Spinal cord (tissue), 10 donors: ENCODE measurements around the gene APCDD1. TPM values are rescaled to one million over a fixed set of nuclear protein-coding genes. Genes with fewer than 3 reads are reported as not detected.

Experiments used
- DNase-seq, 6 donors: peaks; one replicate each; pipeline versions ENCODE4 v3.0.0 to v3.0.0-alpha.2; 2013 to 2015; ENCODE audit warnings: low spot score in 6 of 6, low read depth in 4 of 6
- H3K27ac ChIP-seq: one replicate; pipeline ENCODE4 v1.5.1; 2013; ENCODE audit warnings: low read depth, low read length, control low read depth
- H3K27me3 ChIP-seq: one replicate; pipeline ENCODE4 v1.6.1; 2013; ENCODE audit warnings: low read length; ENCODE audit not compliant: control insufficient read depth, insufficient read depth
- H3K36me3 ChIP-seq: one replicate; pipeline ENCODE4 v1.6.1; 2013; ENCODE audit warnings: low read length; ENCODE audit not compliant: control insufficient read depth, insufficient read depth
- H3K4me1 ChIP-seq: one replicate; pipeline ENCODE4 v1.6.1; 2013; ENCODE audit warnings: low read length; ENCODE audit not compliant: control insufficient read depth, insufficient read depth
- H3K4me3 ChIP-seq: one replicate; pipeline ENCODE4 v1.5.1; 2013; ENCODE audit warnings: low read depth, low read length, control low read depth
- H3K9me3 ChIP-seq: one replicate; pipeline ENCODE4 v1.6.1; 2013; ENCODE audit warnings: low read length; ENCODE audit not compliant: control insufficient read depth, insufficient read depth
- WGBS: methylation state at CpG from one replicate; pipeline ENCODE4 v1.1.5; 2013; ENCODE audit warnings: missing lambda C conversion rate; ENCODE audit not compliant: insufficient coverage; 5-methylcytosine and 5-hydroxymethylcytosine counted together
- polyA plus RNA-seq, 2 donors: library from polyadenylated mRNA; unstranded; fragments of 120-200 nt; gene quantifications; one replicate each; pipeline ENCODE4 v1.2.1, GENCODE V29; 2013; ENCODE audit not compliant: insufficient read length in 2 of 2
- total RNA-seq, 2 donors: library from RNA; depleted of rRNA in 1 of 2; stranded (reverse); fragments of 120-200 nt in 1 of 2; fragments of >200 nt in 1 of 2; gene quantifications; one replicate each; pipeline versions ENCODE4 v1.2.3 to v1.2.4, GENCODE V29; 2013 to 2014
- donor health status: healthy.

APCDD1 gene
- total and polyA plus RNA-seq, 4 donors = 91.9 to 431 (median 226) TPM

DNA sequence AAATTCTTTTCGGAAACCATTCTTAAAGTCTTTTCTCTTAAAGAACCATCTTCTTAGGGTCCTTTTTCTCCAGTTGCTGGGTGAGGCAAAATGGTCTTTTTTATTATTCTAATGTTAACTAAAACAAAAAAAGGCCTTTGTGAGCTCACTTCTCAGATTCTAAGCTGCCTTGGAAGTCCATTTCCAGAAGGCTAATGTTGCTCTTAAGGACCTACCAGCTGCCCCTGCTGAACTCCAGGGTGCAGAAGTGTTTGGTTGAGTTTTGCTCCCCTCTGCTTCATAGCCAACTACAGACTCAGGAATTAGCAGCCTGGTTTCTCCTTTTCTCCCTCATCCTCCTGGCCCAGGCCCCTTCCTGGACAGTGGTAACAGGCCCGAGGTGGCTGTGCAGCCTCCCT is 23.4 kb downstream of the APCDD1 start:
- DNase-seq = no peak
- Histone ChIP-seq H3K4me1 (peaks cover 51% of the 10 kb centered on the region), H3K36me3 (peaks cover 48% of the 10 kb centered on the region), H3K4me3 (no peak overlapping the region), H3K27me3 (no peaks in the 10 kb centered on the region), H3K27ac (peak overlapping the region; percentile 40), H3K9me3 (no peaks in the 10 kb centered on the region)
- 92% methylated on average over 1 of the region's 2 CpGs for WGBS

DNA sequence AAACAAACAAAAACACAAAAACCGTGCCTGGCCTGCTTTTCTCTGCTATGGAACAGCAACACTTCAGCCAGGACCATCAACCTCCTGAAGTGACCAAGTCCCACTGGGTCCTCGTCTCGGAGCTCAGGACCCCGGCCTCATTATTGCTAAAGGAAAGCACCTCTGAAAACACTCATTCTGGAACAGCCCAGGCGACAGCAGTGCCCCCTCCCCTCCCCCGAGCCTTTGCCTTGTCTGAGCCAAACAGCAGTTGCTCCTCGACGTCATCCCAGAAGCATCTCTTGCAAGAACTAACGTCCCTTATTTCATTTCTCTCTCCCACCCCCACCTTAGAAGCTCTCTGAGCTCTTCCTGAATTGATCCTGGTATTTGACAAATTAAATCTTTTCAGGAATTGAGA is 27.4 kb downstream of the APCDD1 start:
- H3K4me3 ChIP-seq = no peak overlapping the region
- peaks cover 33% of the 10 kb centered on the region for H3K4me1 ChIP-seq
- 59% methylated on average over 8 of the region's 9 CpGs for WGBS
- no peaks in the 10 kb centered on the region for H3K9me3 ChIP-seq
- peaks cover 52% of the 10 kb centered on the region for H3K36me3 ChIP-seq
- H3K27ac ChIP-seq = peak overlapping the region; percentile 2
- no peak for DNase-seq
- H3K27me3 ChIP-seq = no peaks in the 10 kb centered on the region

GRCh38 chr18:10482363-10482984 is 28.0 kb downstream of the APCDD1 start:
- no peak overlapping the region for H3K27ac ChIP-seq
- no peaks in the 10 kb centered on the region for H3K27me3 ChIP-seq
- peaks cover 56% of the 10 kb centered on the region for H3K36me3 ChIP-seq
- peaks cover 28% of the 10 kb centered on the region for H3K4me1 ChIP-seq
- no peak for DNase-seq
- H3K9me3 ChIP-seq = no peaks in the 10 kb centered on the region
- 96% methylated on average over 9 of the region's 11 CpGs for WGBS
- H3K4me3 ChIP-seq = no peak overlapping the region

DNA sequence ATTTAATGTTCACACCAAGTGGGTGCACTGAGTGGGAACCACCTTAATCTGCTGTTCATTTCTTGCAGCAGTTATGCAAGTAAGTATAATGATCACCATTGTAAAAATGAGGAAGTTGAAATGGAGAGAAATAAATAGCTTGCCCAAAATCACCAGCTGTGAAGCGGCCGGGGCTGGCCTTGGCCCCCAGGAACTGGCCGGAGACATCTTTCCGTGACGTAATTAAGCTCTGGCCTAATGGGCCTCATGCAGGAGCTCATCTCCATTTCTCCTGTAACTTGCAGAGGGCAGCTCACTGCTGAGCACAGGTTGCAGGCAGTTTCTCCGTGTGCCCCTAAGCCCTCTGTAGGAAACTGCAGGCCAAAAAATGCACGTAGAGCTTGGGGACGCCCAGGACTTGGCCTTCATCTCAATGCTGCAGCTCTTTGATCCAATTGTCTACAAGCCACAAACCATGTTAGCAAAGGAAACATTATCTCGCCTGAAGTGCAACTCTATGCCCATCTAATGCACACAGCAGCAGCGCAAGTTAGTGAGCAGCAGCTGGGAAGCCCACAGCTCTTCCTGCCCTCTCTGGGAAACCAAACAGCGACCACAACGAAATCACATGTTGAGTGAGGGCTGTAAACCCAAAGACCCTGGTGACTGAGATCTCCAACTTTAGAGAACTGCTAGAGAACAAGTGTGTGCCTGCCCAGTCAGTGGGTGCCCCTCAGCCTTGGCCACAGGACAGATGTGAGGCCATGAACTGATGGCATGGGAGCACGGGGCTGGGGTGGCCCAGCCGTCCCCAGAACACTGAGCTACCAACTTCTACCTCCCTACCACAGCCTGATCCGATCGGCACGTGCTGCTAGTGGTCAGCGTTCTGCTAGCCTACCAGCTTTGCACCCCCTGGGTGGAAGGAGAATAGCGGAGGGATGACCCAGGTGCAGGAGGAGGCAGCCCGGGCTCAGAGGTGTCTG is 28.8 kb downstream of the APCDD1 start:
- Histone ChIP-seq H3K4me3 (no peak overlapping the region), H3K27ac (no peak overlapping the region), H3K9me3 (no peaks in the 10 kb centered on the region), H3K4me1 (peaks cover 25% of the 10 kb centered on the region), H3K27me3 (no peaks in the 10 kb centered on the region), H3K36me3 (peaks cover 57% of the 10 kb centered on the region)
- DNase-seq = no peak
- 76% methylated on average over 20 of the region's 20 CpGs for WGBS

- no peak overlapping the region for H3K4me3 ChIP-seq
Measured at GRCh38 chr18:10485475-10485874, 31.0 kb downstream of the APCDD1 start.

GRCh38 chr18:10486362-10486761 is 31.9 kb downstream of the APCDD1 start:
- H3K9me3 ChIP-seq = no peaks in the 10 kb centered on the region
- no peak overlapping the region for H3K27ac ChIP-seq
- H3K36me3 ChIP-seq = peaks cover 52% of the 10 kb centered on the region
- H3K27me3 ChIP-seq = no peaks in the 10 kb centered on the region
- WGBS = 63% methylated on average over 2 of the region's 3 CpGs
- H3K4me1 ChIP-seq = peaks cover 24% of the 10 kb centered on the region
- DNase-seq = peak in 1 of 6 donors; percentile 9
- H3K4me3 ChIP-seq = no peak overlapping the region

More at GRCh38 chr18:10485475-10485874, 31.0 kb downstream of the APCDD1 start:
- Histone ChIP-seq H3K9me3 (no peaks in the 10 kb centered on the region), H3K27ac (no peak overlapping the region), H3K27me3 (no peaks in the 10 kb centered on the region), H3K36me3 (peaks cover 56% of the 10 kb centered on the region), H3K4me1 (peaks cover 24% of the 10 kb centered on the region)
- DNase-seq = no peak
- WGBS = 98% methylated on average over 9 of the region's 20 CpGs

- peak overlapping the region; percentile 57 for H3K27ac ChIP-seq
- WGBS = 73% methylated on average over 5 of the region's 6 CpGs
- H3K36me3 ChIP-seq = peaks cover 44% of the 10 kb centered on the region
- H3K27me3 ChIP-seq = no peaks in the 10 kb centered on the region
- no peak for DNase-seq
- H3K4me3 ChIP-seq = no peak overlapping the region
- no peaks in the 10 kb centered on the region for H3K9me3 ChIP-seq
- peaks cover 20% of the 10 kb centered on the region for H3K4me1 ChIP-seq
Measured at GRCh38 chr18:10487154-10487553, 32.7 kb downstream of the APCDD1 start.

DNA sequence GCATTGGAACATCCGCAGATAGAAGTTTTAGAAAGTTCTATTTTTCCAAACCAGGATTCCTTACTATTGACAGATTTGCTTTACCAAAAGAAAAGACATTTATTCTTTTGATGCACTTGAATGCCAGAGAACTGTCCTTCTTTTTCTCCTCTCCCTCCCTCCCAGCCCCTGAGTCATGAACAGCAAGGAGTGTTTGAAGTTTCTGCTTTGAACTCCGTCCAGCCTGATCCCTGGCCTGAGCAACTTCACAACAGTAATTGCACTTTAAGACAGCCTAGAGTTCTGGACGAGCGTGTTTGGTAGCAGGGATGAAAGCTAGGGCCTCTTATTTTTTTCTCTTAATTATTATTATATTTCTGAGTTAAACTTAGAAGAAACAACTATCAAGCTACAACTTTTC is 33.6 kb downstream of the APCDD1 start:
- 83% methylated on average over 1 of the region's 4 CpGs for whole genome bisulfite sequencing
- H3K27ac ChIP-seq = no peak overlapping the region
- H3K4me3 ChIP-seq = no peak overlapping the region

GRCh38 chr18:10490401-10491165 is 36.1 kb downstream of the APCDD1 start:
- DNase-seq = no peak
- Histone ChIP-seq H3K27ac (no peak overlapping the region), H3K4me1 (peaks cover 6% of the 10 kb centered on the region), H3K4me3 (no peak overlapping the region), H3K9me3 (no peaks in the 10 kb centered on the region), H3K27me3 (no peaks in the 10 kb centered on the region), H3K36me3 (peaks cover 23% of the 10 kb centered on the region)
- 89% methylated on average over 10 of the region's 14 CpGs for WGBS

More for the DNA sequence above, 33.6 kb downstream of the APCDD1 start:
- Histone ChIP-seq H3K36me3 (peaks cover 40% of the 10 kb centered on the region), H3K4me1 (peaks cover 18% of the 10 kb centered on the region), H3K9me3 (no peaks in the 10 kb centered on the region), H3K27me3 (no peaks in the 10 kb centered on the region)
- DNase-seq = peak in 1 of 6 donors; percentile 66
